Measurements from ENCODE around the gene SLC2A13.

DNA sequence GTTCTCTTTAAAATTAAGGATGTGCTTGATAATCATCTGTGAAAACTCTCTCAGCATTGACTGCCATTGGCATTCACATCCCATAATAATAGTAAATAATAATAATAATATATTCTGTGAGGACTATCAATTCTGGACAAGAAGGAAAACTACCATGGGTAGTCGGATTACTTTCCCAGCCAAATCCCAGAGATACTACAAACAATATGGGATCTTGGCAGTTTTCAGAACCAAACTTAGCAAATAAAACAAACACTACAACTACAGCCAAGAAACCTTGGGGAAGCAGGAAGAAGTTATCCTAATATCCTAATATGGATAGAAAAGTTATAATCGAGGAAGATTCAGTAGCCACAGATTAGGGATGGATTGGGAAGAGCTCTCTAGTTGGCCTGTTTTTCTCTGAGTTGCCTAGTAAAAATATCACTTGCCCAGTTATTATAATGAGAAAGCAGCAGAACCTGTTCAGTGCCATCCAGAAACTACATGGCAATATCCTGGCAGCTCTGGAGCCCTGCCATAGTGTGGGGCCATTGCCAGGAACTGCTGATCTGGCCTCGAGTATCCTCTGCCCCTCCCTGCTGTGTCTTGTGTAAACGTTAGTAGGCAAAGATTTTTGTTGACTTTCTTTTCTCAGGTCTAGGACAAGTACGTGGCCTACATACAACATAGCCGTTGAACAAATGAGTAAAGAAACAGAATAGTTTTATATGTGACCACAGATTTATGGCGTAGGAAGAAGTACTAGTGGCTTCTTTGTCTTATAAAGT is 193.5 kb downstream of the SLC2A13 start:
- TF ChIP-seq, protein P1, sequence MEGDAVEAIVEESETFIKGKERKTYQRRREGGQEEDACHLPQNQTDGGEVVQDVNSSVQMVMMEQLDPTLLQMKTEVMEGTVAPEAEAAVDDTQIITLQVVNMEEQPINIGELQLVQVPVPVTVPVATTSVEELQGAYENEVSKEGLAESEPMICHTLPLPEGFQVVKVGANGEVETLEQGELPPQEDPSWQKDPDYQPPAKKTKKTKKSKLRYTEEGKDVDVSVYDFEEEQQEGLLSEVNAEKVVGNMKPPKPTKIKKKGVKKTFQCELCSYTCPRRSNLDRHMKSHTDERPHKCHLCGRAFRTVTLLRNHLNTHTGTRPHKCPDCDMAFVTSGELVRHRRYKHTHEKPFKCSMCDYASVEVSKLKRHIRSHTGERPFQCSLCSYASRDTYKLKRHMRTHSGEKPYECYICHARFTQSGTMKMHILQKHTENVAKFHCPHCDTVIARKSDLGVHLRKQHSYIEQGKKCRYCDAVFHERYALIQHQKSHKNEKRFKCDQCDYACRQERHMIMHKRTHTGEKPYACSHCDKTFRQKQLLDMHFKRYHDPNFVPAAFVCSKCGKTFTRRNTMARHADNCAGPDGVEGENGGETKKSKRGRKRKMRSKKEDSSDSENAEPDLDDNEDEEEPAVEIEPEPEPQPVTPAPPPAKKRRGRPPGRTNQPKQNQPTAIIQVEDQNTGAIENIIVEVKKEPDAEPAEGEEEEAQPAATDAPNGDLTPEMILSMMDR (IDR thresholded peaks at IDR 0.05; ENCODE audit: insufficient read depth, low read length, poor library complexity, severe bottlenecking) = no peak
- TF ChIP-seq EZH2phosphoT487 (conservative IDR thresholded peaks at IDR 0.05; ENCODE audit: low read length) = no peak
